ENCODE data around the gene ADAMTS4. TPM values are rescaled to one million over a fixed set of nuclear protein-coding genes. Genes with fewer than 3 reads are reported as not detected.

ADAMTS4 gene
- total and polyA plus RNA-seq, 2 donors (not counting 3 experiments of a cell fraction or from before 2014, with no cell fraction given): 2.5 to 13.6 TPM

DNA sequence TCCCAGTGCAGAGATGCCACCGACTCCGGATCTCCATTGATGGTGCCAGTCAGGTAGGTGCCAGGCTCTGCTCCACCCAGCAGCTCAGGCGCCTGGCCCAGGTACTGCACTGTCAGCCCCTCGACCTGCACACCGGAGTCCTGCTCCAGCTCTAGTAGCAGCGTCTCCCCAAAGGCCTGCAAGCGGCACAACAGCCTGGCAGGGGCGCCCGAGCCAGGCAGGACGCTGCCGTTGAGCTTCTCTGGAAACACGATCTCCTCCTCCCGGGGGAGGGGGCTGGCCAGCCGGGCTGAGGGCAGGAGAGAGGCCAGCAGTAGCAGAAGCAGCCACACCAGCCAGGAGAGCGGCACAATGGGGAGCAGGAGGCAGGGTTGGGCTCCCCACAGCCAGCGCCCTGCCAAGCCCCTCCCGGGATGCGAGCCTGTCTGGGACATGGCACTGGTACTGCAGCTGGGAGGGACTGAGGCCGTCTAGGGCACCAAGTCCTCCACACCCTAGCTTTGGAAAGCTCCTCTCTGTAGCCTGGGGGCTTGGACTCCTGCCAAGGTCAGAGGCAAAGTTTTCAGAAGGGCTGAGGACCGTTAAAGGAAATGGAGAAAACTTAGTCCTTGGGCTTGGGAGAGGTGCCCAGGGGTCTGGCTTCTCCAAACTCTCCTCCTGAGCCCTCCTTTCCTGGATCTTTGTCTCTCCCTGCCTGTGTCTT lies 509 bp downstream of the ADAMTS4 start:
- ChIA-PET POLR2A (interaction anchor here (0.5 kb wide), 1 partner anchor 44 kb away, joined by 3 read pairs; no protein-coding TSS in a partner anchor), CTCF (interaction anchor here (1.0 to 3.2 kb wide), 7 partner anchors 9 to 184 kb away, joined by 3 to 35 read pairs (median 14); partner anchors contain the start of genes PPOX and TOMM40L)
- H3K27me3 ChIP-seq (ENCODE audit: control insufficient read depth in 2 of 2, insufficient read depth in 2 of 2, low read length in 2 of 2): no peaks in the 10 kb centered on the region
- peak overlapping the region; percentile 47 for H3K4me2 ChIP-seq (ENCODE audit: insufficient read depth, low read length)
- peak overlapping the region; percentile 42 for H3K9ac ChIP-seq (replicated peaks; ENCODE audit: extremely low read depth, insufficient read depth, low read length)
- H3K9me1 ChIP-seq (replicated peaks; ENCODE audit: control insufficient read depth, extremely low read depth, insufficient read depth, low read length): no peaks in the 10 kb centered on the region
- FAIRE-seq (peak; percentile 33), DNase-seq (ENCODE audit: low read depth, low spot score) (peak; percentile 62)
- H3K9me3 ChIP-seq (replicated peaks; ENCODE audit: control insufficient read depth, insufficient read depth, low read length): no peaks in the 10 kb centered on the region
- peak overlapping the region; percentile 98 for H3K27ac ChIP-seq (ENCODE audit: insufficient read depth, low read depth, low read length)
- intact Hi-C loops (cut with micrococcal nuclease) (no loop called here), dilution Hi-C loops (cut with MboI; ENCODE audit: extremely low pct_ligation_motif_present, low sequenced_read_pairs) (no loop called here)
- H4K20me1 ChIP-seq (replicated peaks; ENCODE audit: control insufficient read depth, extremely low read depth, insufficient read depth, low read length): no peaks in the 10 kb centered on the region
- TF ChIP-seq, protein P1, sequence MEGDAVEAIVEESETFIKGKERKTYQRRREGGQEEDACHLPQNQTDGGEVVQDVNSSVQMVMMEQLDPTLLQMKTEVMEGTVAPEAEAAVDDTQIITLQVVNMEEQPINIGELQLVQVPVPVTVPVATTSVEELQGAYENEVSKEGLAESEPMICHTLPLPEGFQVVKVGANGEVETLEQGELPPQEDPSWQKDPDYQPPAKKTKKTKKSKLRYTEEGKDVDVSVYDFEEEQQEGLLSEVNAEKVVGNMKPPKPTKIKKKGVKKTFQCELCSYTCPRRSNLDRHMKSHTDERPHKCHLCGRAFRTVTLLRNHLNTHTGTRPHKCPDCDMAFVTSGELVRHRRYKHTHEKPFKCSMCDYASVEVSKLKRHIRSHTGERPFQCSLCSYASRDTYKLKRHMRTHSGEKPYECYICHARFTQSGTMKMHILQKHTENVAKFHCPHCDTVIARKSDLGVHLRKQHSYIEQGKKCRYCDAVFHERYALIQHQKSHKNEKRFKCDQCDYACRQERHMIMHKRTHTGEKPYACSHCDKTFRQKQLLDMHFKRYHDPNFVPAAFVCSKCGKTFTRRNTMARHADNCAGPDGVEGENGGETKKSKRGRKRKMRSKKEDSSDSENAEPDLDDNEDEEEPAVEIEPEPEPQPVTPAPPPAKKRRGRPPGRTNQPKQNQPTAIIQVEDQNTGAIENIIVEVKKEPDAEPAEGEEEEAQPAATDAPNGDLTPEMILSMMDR (IDR thresholded peaks at IDR 0.05; ENCODE audit: extremely low read depth in 1 of 2, insufficient read depth in 1 of 2, low read depth in 1 of 2, low read length in 2 of 2): no peak
- TF ChIP-seq POLR2A (IDR thresholded peaks at IDR 0.05; ENCODE audit: low read depth, low read length) (peak; percentile 78), POLR2AphosphoS5 (IDR thresholded peaks at IDR 0.05; ENCODE audit: insufficient read depth, low read depth, low read length) (peak; percentile 60), GATA2 (IDR thresholded peaks at IDR 0.05; ENCODE audit: insufficient read depth, insufficient read length, low read depth, low read length) (no peak), JUN (IDR thresholded peaks at IDR 0.05; ENCODE audit: borderline replicate concordance, insufficient read depth, insufficient read length, low read depth) (no peak)
- H3K36me3 ChIP-seq (ENCODE audit: control insufficient read depth in 2 of 2, extremely low read depth in 1 of 2, insufficient read depth in 2 of 2, low read length in 2 of 2): peaks cover 0 to 2% of the 10 kb centered on the region in 2 experiments
- peak overlapping the region; percentile 26 to 51 (median 44) for H3K4me3 ChIP-seq (replicated peaks in 1 of 3; ENCODE audit: insufficient read depth in 1 of 3, low read depth in 1 of 3, low read length in 3 of 3)
- peaks cover 44% of the 10 kb centered on the region for H3K79me2 ChIP-seq (ENCODE audit: control insufficient read depth, insufficient read depth, low read length)
- peak overlapping the region; percentile 16 for H2AFZ ChIP-seq (ENCODE audit: low read depth, low read length)
- TSS peak; percentile 4 for BruUV-seq (replicated peaks)
- peaks cover 59% of the 10 kb centered on the region for H3K4me1 ChIP-seq (ENCODE audit: control insufficient read depth, extremely low read depth, insufficient read depth, low read length)

Data from endothelial cell of umbilical vein (primary cell).